ENCODE measurements around the gene ERO1A.

The ERO1A gene

DNA sequence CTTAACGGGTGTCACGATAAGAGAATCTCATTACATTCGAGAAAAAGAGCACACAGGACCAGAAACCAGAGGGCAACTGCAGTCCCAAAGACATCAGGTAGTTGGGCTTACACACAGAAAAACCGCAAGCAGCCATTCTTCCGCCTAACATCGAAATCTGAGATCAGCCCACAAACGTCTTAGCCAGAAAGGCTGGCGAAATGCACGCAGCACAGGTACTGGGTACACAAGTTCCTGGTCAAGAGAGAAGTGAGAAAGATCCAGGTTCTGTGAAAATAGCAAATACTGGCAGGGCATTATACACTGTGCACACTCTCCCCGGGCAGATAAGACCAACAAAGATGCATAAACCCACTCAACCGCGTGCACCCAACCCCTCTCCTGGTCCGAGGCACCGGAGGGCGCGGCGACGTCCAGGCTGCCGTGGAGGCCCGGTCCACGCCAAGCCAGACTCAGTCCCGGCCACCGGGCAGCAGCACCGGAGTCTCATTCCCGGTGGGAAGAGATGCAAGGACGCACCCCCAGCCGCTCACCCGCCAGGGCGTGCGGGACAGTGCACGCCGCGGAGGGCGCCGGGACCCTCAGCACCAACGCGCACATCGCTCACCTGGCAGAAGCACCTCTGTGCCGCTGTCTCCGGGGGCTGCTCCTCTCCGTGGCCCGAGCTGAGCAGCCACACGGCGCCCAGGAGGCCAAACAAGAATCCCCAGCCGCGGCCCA is 437 bp downstream of the ERO1A start:
- peak in 4 of 5 experiments; percentile 30 to 93 (median 52) for DNase-seq

DNA sequence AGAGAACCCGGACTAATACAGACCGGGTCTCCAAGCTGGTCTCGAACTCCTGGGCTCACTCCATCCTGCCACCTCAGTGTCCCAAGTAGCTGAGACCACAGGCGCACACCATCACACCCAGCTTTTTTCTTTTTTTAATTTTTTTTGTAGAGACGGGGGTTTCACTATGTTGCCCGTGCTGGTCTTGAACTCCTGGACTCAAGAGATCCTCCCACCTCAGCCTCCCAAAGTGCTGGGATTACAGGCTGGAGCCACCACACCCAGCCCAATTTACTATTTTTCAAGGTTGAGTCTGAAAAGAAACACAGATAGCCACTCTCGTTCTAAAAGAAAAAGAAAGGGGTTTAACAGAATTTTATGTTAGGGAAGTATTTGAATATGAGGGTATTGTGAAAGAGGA is 1.8 kb downstream of the ERO1A start:
- DNase-seq: no peak

DNA sequence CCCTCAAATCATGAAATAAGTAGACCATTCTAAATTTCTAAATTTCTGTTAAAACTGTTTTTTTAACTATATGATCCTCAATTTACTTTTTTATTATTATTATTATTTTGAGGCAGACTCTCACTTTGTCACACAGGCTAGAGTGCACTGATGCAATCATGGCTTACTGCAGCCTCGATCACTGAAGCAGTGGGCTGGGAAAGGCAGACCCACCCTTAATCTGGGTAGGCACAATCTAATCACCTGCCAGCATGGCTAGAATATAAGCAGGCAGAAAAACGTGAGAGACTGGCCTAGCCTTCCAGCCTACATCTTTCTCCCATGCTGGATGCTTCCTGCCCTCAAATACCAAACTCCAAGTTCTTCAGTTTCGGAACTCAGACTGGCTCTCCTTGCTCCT is 2.3 kb downstream of the ERO1A start:
- DNase-seq: no peak

DNA sequence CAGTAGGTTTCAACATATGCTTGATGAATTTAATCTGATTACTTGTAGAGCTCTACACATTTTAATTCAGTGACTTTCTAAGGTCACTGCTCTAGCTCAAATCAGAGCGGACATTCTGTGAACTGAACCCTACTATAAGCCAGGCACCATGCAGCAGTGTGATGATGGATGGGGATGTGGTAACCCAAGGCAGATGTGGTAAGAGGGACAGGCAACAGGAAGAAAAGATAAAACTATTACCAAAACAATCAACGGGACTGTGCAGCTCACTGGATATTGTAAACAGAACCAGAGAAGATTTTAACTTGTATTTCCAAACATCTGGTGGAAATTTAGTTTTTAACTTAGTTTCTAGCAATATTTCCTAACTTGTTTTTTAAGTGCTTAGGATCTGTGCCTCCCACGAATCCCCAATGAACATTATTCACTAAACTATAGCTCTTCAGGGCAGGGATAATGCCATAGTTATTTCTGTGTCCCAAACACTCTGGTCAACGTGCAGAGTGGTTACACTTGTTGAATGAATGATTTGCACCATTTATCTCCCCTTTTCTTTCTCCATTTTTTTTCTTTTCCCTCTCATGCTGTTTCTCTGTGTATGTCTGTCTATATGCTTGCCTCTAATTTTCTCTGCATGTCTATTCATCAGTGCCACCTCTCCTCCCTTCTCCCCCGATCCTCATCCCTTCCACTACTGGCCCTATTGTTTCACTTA is 3.0 kb downstream of the ERO1A start:
- peak in 1 of 5 experiments; percentile 77 for DNase-seq

DNA sequence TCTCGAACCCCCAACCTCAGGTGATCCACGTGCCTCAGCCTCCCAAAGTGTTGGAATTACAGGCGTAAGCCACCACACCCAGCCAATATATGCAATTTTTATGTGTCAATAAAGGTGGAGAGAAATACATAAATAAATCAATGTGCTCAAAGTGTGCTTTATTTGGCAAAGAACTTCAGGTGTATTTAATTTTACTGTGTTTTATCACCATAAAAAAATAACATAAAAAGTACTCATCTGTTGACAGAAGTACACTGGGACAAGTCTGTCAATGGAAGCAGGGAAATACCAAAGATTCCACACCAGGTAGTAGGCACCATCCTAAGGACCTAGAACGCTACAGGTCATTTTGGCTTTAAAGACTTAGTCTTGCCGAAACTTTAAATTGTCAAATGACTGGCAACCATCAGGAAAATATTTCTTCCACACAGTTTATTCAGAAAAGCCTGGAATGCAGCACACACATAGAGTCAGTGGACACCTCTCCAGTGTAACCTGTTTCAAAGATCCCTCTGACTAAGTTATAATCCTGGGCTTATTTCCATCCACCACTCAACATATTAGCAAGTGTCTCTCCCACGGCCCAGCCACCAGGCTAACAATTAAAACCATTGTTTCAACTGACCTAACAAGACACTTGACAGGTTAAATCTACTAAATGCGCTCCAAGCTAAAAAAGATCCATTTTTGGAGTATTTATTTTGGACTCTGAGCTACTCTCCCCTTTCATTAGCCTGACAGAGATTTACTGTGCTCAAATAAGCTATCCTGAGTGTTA is 4.2 kb downstream of the ERO1A start:
- no peak for DNase-seq

DNA sequence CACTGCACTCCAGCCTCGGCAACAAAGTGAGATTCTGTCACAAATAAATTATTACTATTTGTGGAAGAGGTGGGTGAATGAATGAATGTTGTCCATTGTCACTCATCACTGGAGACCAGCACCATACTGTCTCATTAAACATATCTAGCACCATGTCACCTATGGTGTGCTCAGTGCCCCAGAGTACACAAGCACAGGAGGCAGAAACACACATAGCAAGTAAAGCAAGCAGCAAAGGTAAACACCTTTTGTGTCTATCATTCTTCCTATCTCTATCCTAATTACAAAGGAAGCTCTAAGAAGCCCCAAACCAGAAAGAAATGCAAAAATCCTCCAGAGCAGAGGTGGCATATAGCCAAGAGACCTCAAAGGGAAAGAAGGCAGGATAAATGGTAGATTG is 9.2 kb downstream of the ERO1A start:
- no peak for DNase-seq

DNA sequence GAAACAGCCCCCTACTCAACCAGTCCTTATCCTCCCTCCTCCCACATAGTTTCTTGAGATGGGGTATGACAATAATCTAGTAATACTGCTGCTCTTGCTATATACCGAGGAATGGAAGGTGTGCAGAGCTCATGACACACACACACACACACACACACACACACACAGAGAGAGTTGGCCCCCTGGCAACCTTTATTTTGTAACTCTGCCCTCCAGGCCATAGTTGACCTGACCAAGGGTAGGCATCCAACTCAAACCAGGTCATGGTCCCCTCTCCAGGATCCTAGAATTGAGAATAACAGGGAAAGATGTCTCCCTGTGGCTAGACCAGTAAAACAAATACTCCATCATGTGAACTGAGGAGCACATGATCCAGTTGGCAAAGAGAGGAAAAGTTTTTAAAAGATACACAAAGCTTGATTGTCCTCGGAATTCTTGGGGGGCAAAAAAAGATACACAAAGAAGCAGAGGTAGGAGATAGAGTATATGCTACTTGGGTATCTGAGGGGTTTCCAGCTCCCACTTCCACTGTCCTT is 11.3 kb downstream of the ERO1A start:
- DNase-seq: no peak

DNA sequence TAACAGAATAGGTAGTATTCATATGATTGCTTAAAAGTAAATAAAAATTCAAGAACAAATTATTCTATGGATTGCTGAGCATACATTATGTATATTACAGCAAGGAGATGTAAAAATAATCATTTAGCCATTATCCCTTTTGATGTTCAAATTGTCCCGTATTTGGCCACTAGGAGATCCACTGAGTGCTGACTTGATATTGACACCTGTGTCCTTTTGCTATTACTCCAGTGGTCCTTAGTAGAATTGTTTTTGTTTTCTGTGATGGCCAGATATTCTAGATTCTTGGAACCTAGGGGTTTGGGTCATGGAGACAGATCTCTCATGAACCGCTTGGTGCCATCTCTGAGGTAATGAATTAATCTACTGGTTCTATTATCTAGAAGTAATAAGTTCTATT is 16.8 kb downstream of the ERO1A start:
- DNase-seq: peak in 1 of 5 experiments; percentile 26

DNA sequence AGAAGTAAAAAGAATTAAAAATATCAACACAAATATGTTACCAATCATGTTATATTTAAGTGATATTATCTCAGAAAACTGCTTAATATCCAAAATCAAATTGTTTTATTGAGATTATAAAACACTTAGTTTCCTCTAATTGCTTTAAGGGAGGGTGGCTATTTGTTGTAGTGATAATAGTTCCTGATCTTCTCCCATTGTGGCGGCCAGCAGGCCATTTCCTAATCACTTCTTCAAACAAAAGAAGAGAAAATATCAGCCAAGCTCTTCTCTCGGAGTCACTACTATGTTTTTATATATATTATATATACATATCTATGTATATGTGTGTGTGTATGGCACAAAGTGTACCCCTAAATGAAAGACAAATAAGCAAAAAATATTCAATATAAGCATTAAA is 31.5 kb downstream of the ERO1A start:
- DNase-seq: no peak

DNA sequence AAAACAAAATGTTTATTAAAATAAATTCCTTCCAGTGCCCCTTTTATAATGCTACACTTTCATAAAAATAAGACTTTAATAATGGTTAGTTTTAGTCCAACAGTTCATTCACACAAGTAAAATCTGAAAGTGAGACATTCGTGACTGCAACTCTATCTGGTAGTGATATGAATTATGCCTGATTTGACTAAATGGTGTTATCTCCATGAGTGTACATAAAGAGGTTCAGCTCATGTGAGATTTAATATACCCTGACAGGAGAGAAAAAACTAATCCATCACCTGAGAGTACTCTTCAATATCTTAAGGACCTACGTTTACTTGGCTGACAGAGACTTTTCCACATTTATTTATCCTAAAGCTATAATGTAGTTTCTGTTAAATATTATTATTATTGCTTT is 34.0 kb downstream of the ERO1A start:
- DNase-seq: peak in 1 of 5 experiments; percentile 20

DNA sequence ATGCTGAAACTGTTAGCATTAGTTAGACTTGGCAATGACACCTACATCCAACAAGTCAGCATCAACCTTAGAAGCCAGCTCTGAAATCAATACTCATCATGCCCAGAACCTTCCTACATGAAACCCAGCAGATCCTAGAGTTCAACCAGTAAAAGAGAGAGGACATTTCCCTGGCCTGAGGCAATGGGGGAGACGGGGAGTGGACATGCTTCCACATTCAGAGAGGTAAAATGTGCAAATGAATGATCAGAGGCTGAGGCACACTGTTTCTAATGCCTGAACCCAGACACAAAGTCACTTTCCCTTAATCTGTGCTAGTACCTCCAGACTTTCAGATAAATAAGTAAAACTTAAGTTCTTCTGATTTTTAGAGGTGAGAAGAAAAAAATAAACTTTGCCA is 34.5 kb downstream of the ERO1A start:
- no peak for DNase-seq

DNA sequence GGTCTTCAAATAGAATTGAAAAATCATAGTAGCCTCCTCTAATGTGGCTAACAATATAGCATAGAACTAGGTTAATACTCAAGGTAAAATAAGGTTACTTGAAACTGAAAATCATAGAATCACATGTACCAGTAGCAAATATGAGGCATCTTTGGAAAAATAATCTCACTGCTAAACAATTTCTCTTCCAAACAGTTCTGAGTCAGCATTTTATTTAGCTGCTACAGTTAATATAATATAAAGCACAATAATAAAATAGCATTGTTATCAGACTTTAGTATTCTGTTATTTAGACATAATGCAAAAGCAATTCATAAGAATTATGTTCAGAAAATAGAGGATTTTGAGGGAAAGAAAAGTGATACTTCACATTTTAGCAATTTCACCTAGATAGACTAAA is 35.0 kb downstream of the ERO1A start:
- no peak for DNase-seq

DNA sequence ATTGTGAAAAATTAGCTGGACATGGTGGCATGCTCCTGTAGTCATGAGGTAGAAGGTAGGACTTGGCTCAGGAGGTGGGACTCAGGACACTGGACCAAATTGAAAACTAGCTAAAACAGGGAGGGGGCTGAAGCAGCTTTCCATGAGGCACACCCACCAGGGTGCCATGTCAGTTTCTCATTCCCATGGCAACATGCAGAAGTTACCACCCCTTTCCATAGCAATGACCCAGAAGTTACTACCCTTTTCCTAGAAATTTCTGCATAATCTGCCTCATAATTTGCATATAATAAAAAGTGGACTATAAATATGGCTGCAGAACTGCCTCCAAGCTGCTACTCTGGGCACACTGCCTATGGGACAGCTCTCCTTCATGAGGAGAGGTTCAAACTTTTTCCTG is 38.5 kb downstream of the ERO1A start:
- no peak for DNase-seq

DNA sequence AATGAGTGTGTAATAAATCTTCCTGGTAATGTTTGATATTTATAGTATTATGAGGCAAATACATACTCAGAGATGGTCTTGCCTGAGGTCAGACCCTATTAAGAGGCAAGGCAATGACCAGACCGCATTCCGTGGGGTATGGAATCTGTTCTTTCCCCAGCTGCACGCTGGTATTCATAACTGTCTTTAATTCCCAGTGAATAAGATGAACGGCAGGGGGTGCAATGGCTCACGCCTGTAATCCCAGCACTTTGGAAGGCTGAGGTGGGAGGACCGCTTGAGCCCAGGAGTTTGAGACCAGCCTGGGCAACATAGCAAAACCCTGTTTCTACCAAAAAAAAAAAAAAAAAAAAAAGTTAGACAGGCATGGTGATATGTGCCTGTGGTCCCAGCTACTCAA is 44.6 kb downstream of the ERO1A start:
- no peak for DNase-seq

DNA sequence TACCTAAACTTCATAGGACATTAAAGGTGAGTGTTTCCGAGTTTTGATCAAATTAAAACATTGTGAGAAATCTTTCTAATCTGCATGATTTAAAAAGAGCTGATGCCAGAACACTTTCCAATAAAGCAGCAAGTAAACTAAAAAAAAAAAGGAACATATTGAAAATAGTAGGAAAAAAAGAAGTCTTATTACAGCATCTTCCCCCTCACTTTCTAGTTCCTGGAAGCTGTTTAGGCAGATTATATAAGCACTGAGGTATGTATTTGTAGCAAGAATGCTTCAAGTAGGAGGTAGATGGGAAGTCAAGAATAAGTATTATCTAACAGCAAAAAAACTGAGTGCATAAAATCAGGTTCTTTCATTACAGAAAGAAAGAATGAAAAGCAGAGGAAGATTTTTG is 45.8 kb downstream of the ERO1A start:
- DNase-seq: no peak

DNA sequence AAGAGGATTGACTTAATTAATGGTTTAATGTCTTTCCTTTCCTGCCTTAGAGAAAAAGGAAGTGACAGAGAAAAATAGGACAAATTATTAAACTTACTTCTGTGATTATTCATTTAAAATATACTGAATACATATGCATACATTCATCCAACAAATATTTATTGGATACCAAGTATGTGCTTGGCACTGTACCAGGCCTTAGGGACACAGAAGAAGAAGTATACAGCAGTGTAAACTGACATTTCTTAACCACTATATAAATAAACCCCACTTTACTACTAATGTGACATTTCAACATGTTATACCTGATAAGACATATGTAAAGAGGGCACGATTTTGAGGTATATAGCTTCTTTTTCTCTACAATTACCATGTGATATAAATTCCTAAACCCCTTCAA is 53.6 kb downstream of the ERO1A start:
- no peak for DNase-seq

DNA sequence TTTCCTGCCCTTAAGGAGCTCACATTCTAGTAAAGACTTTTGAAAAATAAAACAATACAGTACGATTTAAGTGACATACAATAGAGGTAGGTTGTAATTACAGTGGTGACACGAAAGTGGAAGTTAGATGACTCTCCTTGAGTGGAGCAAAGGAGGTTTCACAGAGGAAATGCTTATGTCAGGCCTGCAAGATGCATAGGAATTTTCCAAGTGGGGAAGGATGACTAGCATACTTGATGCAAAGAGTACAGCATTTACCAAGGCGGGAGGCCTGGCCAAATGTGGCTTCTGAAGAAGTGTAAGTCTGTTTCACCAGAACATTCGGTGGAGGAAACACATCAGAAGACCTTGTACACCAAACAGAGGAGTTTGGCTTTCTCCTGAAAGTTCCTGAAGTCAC is 55.2 kb downstream of the ERO1A start:
- DNase-seq: peak in 1 of 5 experiments; percentile 15

DNA sequence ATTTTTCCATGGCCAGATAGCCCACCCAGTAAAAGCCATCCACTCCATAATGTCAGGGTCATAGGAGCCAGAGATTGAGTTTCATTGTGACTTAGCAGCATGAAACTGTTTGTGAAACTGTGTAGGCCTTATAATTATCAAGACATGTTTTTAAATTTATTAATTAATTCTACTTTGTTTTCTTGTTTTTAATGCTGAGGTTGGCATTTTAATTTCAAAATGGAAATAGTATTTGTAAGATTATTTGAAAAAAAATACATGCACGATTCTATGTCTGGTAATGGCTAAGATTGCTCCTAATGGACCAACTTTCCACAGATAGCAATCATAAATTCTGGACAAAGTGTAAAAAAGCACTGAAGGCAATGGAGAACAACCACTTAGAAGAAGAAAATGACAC is 75.7 kb downstream of the ERO1A start:
- DNase-seq: no peak

DNA sequence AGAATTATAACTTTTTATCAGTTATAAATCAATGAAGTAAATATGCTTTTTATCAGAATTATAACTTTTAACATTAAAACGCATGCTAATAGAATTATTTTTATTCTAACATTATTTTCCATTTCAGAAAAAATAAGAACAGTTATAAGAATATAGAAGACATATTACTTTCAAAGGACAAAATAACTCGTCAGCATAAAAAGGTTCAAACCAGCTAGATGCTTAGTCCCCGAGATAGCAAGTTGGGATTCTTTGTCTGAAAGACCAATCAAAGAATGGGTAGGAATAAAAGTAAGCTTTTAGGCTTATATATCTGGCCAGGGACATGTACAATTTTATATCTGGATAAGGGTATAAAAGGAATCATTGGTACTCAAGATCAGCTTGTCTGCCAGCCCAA is 76.8 kb downstream of the ERO1A start:
- DNase-seq: no peak

DNA sequence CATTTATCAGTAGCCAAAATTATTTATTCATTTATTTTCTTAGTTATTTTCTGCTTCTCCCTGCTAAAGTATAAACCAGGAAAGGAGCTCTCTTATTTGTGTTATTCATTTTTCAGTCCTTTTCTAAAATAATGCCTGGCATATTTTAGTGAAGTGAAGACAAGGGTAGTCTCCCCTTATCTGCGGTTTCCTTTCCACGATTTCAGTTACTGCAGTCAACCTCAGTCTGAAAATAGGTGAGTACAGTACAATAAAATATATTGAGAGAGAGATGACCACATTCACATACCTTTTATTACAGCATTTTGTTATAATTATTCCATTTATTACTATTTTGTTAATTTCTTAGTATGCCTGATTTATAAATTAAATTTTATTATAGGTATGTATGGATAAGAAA is 85.2 kb downstream of the ERO1A start:
- no peak for DNase-seq

DNA sequence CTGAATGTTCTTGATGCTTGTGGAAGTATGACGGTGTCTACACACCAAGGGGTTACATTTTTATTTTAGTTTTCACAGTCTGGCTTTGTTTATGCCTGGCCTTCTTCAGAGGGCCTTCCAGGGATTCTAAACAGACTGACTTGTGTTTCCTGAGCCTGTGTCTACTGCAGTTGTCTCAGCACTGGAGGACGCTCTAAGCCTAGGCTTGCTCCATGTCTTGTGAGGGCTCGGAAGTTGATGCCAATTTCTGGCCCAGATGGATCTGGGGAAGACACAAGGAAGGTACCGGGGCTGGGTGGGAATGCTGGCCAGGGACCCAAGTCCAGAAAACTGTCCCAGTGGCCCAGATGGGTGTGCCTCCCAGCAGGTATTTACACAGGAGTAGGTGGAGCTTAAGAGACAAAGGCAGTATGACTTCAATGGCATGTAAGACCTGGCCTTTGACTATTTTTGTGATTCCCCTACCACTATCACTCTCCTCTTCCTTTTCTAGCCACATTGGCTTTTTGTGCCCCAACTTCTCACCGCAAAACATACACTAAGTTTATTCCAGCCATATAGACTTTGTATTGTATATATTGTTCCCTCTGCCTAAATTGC is 85.8 kb downstream of the ERO1A start:
- no peak for DNase-seq

DNA sequence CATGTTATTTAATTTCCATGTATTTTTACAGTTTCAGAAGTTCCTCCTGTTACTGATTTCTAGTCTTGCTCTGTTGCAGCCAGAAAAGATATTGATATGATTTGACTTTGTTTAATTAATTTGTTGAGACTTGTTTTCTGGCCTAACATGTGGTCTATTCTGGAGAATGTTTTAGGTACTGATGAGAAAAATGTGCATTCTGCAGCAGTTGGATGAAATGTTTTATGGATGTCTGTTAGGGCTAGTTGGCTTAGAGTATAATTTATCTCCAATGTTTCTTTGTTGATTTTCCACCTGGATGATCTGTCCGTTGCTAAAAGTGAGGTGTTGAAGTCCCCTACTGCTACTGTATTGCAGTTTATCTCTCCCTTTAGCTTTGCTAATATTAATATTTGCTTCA is 88.3 kb downstream of the ERO1A start:
- no peak for DNase-seq

DNA sequence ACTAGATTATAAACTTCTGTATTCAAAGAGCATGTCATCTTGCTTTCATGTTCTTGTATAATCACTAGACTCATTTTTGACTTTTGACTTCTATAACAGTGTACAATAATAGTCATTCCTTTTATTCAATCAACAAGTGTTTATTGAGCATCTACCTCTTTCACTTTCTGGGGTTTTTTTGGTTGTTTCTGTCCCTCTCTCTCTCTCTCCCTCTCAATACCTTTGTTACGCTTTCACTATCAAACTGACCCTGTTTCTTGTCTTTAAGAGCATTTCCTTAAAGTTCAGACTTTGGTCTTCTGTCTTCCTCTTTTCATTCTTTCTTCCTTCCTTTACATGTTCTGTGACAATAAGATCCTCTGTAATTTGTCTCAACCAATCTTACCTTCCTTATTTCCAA is 93.2 kb downstream of the ERO1A start:
- DNase-seq: no peak

Data from T-helper 2 cell (primary cell).